ENCODE results near the gene TMEM271.
"Not testable (repeated sequence)": the region's sequence is repeated elsewhere in the genome, so short reads cannot be mapped to it uniquely, and the experiment has no call there.

TMEM271 gene

GRCh38 chr4:592178-592577, 16.1 kb upstream of the TMEM271 start:
- not testable (repeated sequence) for H3K4me1 ChIP-seq (ENCODE audit: control insufficient read depth in 5 of 5, insufficient read depth in 5 of 5, low read length in 5 of 5)
- peaks cover 0 to 13% (median 0%) of the 10 kb centered on the region in 5 donors for H3K27me3 ChIP-seq (ENCODE audit: control insufficient read depth in 5 of 5, insufficient read depth in 4 of 5, low read length in 5 of 5)

GRCh38 chr4:590313-590841, 14.3 kb upstream of the TMEM271 start:
- Histone ChIP-seq H3K4me3 (ENCODE audit: low read depth in 1 of 5, low read length in 5 of 5) (no peak overlapping the region), H3K9ac (ENCODE audit: low read length in 5 of 5) (no peak overlapping the region), H3K9me3 (ENCODE audit: control insufficient read depth in 5 of 5, low read length in 5 of 5) (peaks cover 2 to 19% (median 8%) of the 10 kb centered on the region in 5 donors), H3K27ac (ENCODE audit: low read depth, low read length) (no peak overlapping the region), H3K4me1 (ENCODE audit: control insufficient read depth in 5 of 5, insufficient read depth in 5 of 5, low read length in 5 of 5) (no peaks in the 10 kb centered on the region), H3K27me3 (ENCODE audit: control insufficient read depth in 5 of 5, insufficient read depth in 4 of 5, low read length in 5 of 5) (peaks cover 0 to 14% (median 0%) of the 10 kb centered on the region in 5 donors), H3K36me3 (ENCODE audit: control insufficient read depth in 5 of 5, insufficient read depth in 5 of 5, low read length in 5 of 5) (no peaks in the 10 kb centered on the region)

More at GRCh38 chr4:592178-592577, 16.1 kb upstream of the TMEM271 start:
- not testable (repeated sequence) for H3K4me3 ChIP-seq (ENCODE audit: low read depth in 1 of 5, low read length in 5 of 5); H3K36me3 ChIP-seq (ENCODE audit: control insufficient read depth in 5 of 5, insufficient read depth in 5 of 5, low read length in 5 of 5); H3K27ac ChIP-seq (ENCODE audit: low read depth, low read length); H3K9ac ChIP-seq (ENCODE audit: low read length in 5 of 5)
- peaks cover 2 to 19% (median 8%) of the 10 kb centered on the region in 5 donors for H3K9me3 ChIP-seq (ENCODE audit: control insufficient read depth in 5 of 5, low read length in 5 of 5)

- Histone ChIP-seq H3K4me1 (ENCODE audit: control insufficient read depth in 5 of 5, insufficient read depth in 5 of 5, low read length in 5 of 5) (no peaks in the 10 kb centered on the region), H3K9me3 (ENCODE audit: control insufficient read depth in 5 of 5, low read length in 5 of 5) (peaks cover 2 to 20% (median 9%) of the 10 kb centered on the region in 5 donors), H3K27me3 (ENCODE audit: control insufficient read depth in 5 of 5, insufficient read depth in 4 of 5, low read length in 5 of 5) (peaks cover 0 to 14% (median 0%) of the 10 kb centered on the region in 5 donors), H3K4me3 (ENCODE audit: low read depth in 1 of 5, low read length in 5 of 5) (no peak overlapping the region), H3K36me3 (ENCODE audit: control insufficient read depth in 5 of 5, insufficient read depth in 5 of 5, low read length in 5 of 5) (no peaks in the 10 kb centered on the region), H3K9ac (ENCODE audit: low read length in 5 of 5) (no peak overlapping the region), H3K27ac (ENCODE audit: low read depth, low read length) (no peak overlapping the region)
Measured at GRCh38 chr4:589219-589963, 13.3 kb upstream of the TMEM271 start.

GRCh38 chr4:588351-588849, 12.3 kb upstream of the TMEM271 start:
- H3K9me3 ChIP-seq (ENCODE audit: control insufficient read depth in 5 of 5, low read length in 5 of 5), result peaks cover 5 to 22% (median 12%) of the 10 kb centered on the region in 5 donors
- H3K27me3 ChIP-seq (ENCODE audit: control insufficient read depth in 5 of 5, insufficient read depth in 4 of 5, low read length in 5 of 5), result peaks cover 0 to 14% (median 0%) of the 10 kb centered on the region in 5 donors
- H3K9ac ChIP-seq (ENCODE audit: low read length in 5 of 5), result no peak overlapping the region
- H3K4me1 ChIP-seq (ENCODE audit: control insufficient read depth in 5 of 5, insufficient read depth in 5 of 5, low read length in 5 of 5), result no peaks in the 10 kb centered on the region
- no peaks in the 10 kb centered on the region for H3K36me3 ChIP-seq (ENCODE audit: control insufficient read depth in 5 of 5, insufficient read depth in 5 of 5, low read length in 5 of 5)
- no peak overlapping the region for H3K4me3 ChIP-seq (ENCODE audit: low read depth in 1 of 5, low read length in 5 of 5)
- H3K27ac ChIP-seq (ENCODE audit: low read depth, low read length), result no peak overlapping the region

GRCh38 chr4:587671-588350, 11.7 kb upstream of the TMEM271 start:
- Histone ChIP-seq H3K27ac (ENCODE audit: low read depth, low read length) (no peak overlapping the region), H3K4me1 (ENCODE audit: control insufficient read depth in 5 of 5, insufficient read depth in 5 of 5, low read length in 5 of 5) (no peaks in the 10 kb centered on the region), H3K36me3 (ENCODE audit: control insufficient read depth in 5 of 5, insufficient read depth in 5 of 5, low read length in 5 of 5) (no peaks in the 10 kb centered on the region), H3K9ac (ENCODE audit: low read length in 5 of 5) (no peak overlapping the region), H3K9me3 (ENCODE audit: control insufficient read depth in 5 of 5, low read length in 5 of 5) (peaks cover 5 to 26% (median 12%) of the 10 kb centered on the region in 5 donors), H3K27me3 (ENCODE audit: control insufficient read depth in 5 of 5, insufficient read depth in 4 of 5, low read length in 5 of 5) (peaks cover 0 to 14% (median 0%) of the 10 kb centered on the region in 5 donors), H3K4me3 (ENCODE audit: low read depth in 1 of 5, low read length in 5 of 5) (no peak overlapping the region)

GRCh38 chr4:583820-584219, 7.7 kb upstream of the TMEM271 start:
- no peaks in the 10 kb centered on the region for H3K36me3 ChIP-seq (ENCODE audit: control insufficient read depth in 5 of 5, insufficient read depth in 5 of 5, low read length in 5 of 5)
- no peaks in the 10 kb centered on the region for H3K4me1 ChIP-seq (ENCODE audit: control insufficient read depth in 5 of 5, insufficient read depth in 5 of 5, low read length in 5 of 5)
- peaks cover 11 to 26% (median 15%) of the 10 kb centered on the region in 5 donors for H3K27me3 ChIP-seq (ENCODE audit: control insufficient read depth in 5 of 5, insufficient read depth in 4 of 5, low read length in 5 of 5)
- H3K27ac ChIP-seq (ENCODE audit: low read depth, low read length), result no peak overlapping the region
- peaks cover 5 to 26% (median 12%) of the 10 kb centered on the region in 5 donors for H3K9me3 ChIP-seq (ENCODE audit: control insufficient read depth in 5 of 5, low read length in 5 of 5)
- H3K9ac ChIP-seq (ENCODE audit: low read length in 5 of 5), result no peak overlapping the region
- H3K4me3 ChIP-seq (ENCODE audit: low read depth in 1 of 5, low read length in 5 of 5), result no peak overlapping the region

GRCh38 chr4:581753-582361, 5.8 kb upstream of the TMEM271 start:
- H3K9me3 ChIP-seq (ENCODE audit: control insufficient read depth in 5 of 5, low read length in 5 of 5), result peaks cover 5 to 14% (median 8%) of the 10 kb centered on the region in 5 donors
- no peak overlapping the region for H3K27ac ChIP-seq (ENCODE audit: low read depth, low read length)
- no peak overlapping the region for H3K4me3 ChIP-seq (ENCODE audit: low read depth in 1 of 5, low read length in 5 of 5)
- H3K9ac ChIP-seq (ENCODE audit: low read length in 5 of 5), result no peak overlapping the region
- H3K36me3 ChIP-seq (ENCODE audit: control insufficient read depth in 5 of 5, insufficient read depth in 5 of 5, low read length in 5 of 5), result no peaks in the 10 kb centered on the region
- peaks cover 29 to 35% (median 31%) of the 10 kb centered on the region in 5 donors for H3K27me3 ChIP-seq (ENCODE audit: control insufficient read depth in 5 of 5, insufficient read depth in 4 of 5, low read length in 5 of 5)
- H3K4me1 ChIP-seq (ENCODE audit: control insufficient read depth in 5 of 5, insufficient read depth in 5 of 5, low read length in 5 of 5), result no peaks in the 10 kb centered on the region

GRCh38 chr4:581181-581580, 5.1 kb upstream of the TMEM271 start:
- Histone ChIP-seq H3K27me3 (ENCODE audit: control insufficient read depth in 5 of 5, insufficient read depth in 4 of 5, low read length in 5 of 5) (peaks cover 29 to 35% (median 31%) of the 10 kb centered on the region in 5 donors), H3K4me1 (ENCODE audit: control insufficient read depth in 5 of 5, insufficient read depth in 5 of 5, low read length in 5 of 5) (no peaks in the 10 kb centered on the region), H3K36me3 (ENCODE audit: control insufficient read depth in 5 of 5, insufficient read depth in 5 of 5, low read length in 5 of 5) (no peaks in the 10 kb centered on the region), H3K27ac (ENCODE audit: low read depth, low read length) (no peak overlapping the region), H3K4me3 (ENCODE audit: low read depth in 1 of 5, low read length in 5 of 5) (no peak overlapping the region), H3K9me3 (ENCODE audit: control insufficient read depth in 5 of 5, low read length in 5 of 5) (peaks cover 5 to 14% (median 8%) of the 10 kb centered on the region in 5 donors), H3K9ac (ENCODE audit: low read length in 5 of 5) (no peak overlapping the region)

GRCh38 chr4:579543-580175, 3.6 kb upstream of the TMEM271 start:
- Histone ChIP-seq H3K4me3 (ENCODE audit: low read depth in 1 of 5, low read length in 5 of 5) (no peak overlapping the region), H3K27ac (ENCODE audit: low read depth, low read length) (no peak overlapping the region), H3K27me3 (ENCODE audit: control insufficient read depth in 5 of 5, insufficient read depth in 4 of 5, low read length in 5 of 5) (peaks cover 31 to 38% (median 33%) of the 10 kb centered on the region in 5 donors), H3K4me1 (ENCODE audit: control insufficient read depth in 5 of 5, insufficient read depth in 5 of 5, low read length in 5 of 5) (peaks cover 0 to 3% (median 0%) of the 10 kb centered on the region in 5 donors), H3K36me3 (ENCODE audit: control insufficient read depth in 5 of 5, insufficient read depth in 5 of 5, low read length in 5 of 5) (no peaks in the 10 kb centered on the region), H3K9me3 (ENCODE audit: control insufficient read depth in 5 of 5, low read length in 5 of 5) (peaks cover 5 to 14% (median 8%) of the 10 kb centered on the region in 5 donors), H3K9ac (ENCODE audit: low read length in 5 of 5) (no peak overlapping the region)
